OCI-LY3 (cell line): ENCODE measurements around the gene SSC5D.

Source experiments
- H2AFZ ChIP-seq: fragments of 200-600, 300-600 bp; shearing (Covaris generic); 2 replicates; pipeline ENCODE4 v1.6.0; 2014; ENCODE audit warnings: antibody characterized with exemption, low read depth, low read length
- H3K27ac ChIP-seq: fragments of 200-600, 300-600 bp; sonication (generic); 2 replicates; pipeline ENCODE4 v1.5.1; 2014; ENCODE audit warnings: mild to moderate bottlenecking, low read length, moderate library complexity, mixed read lengths
- H3K27me3 ChIP-seq: fragments of 200-600, 300-600 bp; sonication (generic); 2 replicates; pipeline ENCODE4 v1.6.1; 2014; ENCODE audit warnings: low read depth, low read length, mixed read lengths
- H3K36me3 ChIP-seq: fragments of 200-600, 300-600 bp; sonication (generic); replicated peaks from 2 replicates; pipeline ENCODE3; 2014; ENCODE audit warnings: low read depth, low read length, mixed read lengths
- H3K4me1 ChIP-seq: fragments of 300-600, 200-600 bp; sonication (generic); 2 replicates; pipeline ENCODE4 v1.6.1; 2014; ENCODE audit warnings: low read length, mixed read lengths
- H3K4me2 ChIP-seq: fragments of 200-600, 300-600 bp; sonication (generic); 2 replicates; pipeline ENCODE4 v1.6.1; 2014; ENCODE audit warnings: low read length, mixed read lengths
- H3K4me3 ChIP-seq: fragments of 300-600, 200-600 bp; sonication (generic); 2 replicates; pipeline ENCODE4 v1.5.1; 2014; ENCODE audit warnings: antibody characterized with exemption, mild to moderate bottlenecking, low read length, moderate library complexity
- H3K79me2 ChIP-seq: fragments of 300-600, 200-600 bp; shearing (Covaris generic); 2 replicates; pipeline ENCODE4 v1.6.1; 2014; ENCODE audit warnings: mild to moderate bottlenecking, low read length, mixed read lengths
- H3K9ac ChIP-seq: fragments of 300-600, 200-600 bp; shearing (Covaris generic); 2 replicates; pipeline ENCODE4 v1.6.0; 2014; ENCODE audit warnings: mild to moderate bottlenecking, low read length, moderate library complexity
- H3K9me3 ChIP-seq: fragments of 200-600, 300-600 bp; shearing (Covaris generic); 2 replicates; pipeline ENCODE4 v1.6.1; 2014; ENCODE audit warnings: low read length, mixed read lengths; ENCODE audit not compliant: insufficient read depth
- H4K20me1 ChIP-seq: fragments of 200-600, 300-600 bp; sonication (generic); 2 replicates; pipeline ENCODE4 v1.6.1; 2016; ENCODE audit warnings: low read length, mixed read lengths; ENCODE audit not compliant: insufficient read depth
- CTCF ChIP-seq: fragments of 200-600, 300-600 bp; sonication (generic); IDR thresholded peaks from 2 replicates; pipeline ENCODE4 v1.5.1; 2014; ENCODE audit warnings: antibody characterized with exemption, low read length, low read depth
- EZH2phosphoT487 ChIP-seq: fragments of 200-600 bp; shearing (Covaris generic); IDR thresholded peaks from 2 replicates; pipeline ENCODE4 v1.6.1; 2018; ENCODE audit warnings: antibody characterized with exemption, mixed run types, low read depth

The SSC5D gene

DNA sequence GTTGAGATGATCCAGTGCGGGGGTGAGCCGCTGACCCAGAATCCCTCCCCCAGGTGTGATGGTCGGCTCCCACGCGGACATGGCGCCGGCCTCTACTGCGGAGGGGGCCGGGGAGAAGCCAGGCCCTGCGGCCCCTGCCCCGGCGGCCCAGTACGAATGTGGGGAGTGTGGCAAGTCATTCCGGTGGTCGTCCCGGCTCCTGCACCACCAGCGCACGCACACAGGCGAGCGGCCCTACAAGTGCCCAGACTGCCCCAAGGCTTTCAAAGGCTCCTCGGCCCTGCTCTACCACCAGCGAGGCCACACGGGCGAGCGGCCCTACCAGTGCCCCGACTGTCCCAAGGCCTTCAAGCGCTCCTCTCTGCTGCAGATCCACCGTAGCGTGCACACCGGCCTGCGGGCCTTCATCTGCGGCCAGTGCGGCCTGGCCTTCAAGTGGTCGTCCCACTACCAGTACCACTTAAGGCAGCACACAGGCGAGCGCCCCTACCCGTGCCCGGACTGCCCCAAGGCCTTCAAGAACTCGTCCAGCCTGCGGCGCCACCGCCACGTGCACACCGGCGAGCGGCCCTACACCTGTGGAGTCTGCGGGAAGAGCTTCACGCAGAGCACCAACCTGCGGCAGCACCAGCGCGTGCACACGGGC is 7.0 kb upstream of the SSC5D start:
- no peak overlapping the region for H3K9ac ChIP-seq
- H3K4me2 ChIP-seq: no peak overlapping the region
- no peaks in the 10 kb centered on the region for H4K20me1 ChIP-seq
- H3K36me3 ChIP-seq: peaks cover 5% of the 10 kb centered on the region
- no peak overlapping the region for H3K4me3 ChIP-seq
- no peaks in the 10 kb centered on the region for H3K27me3 ChIP-seq
- H2AFZ ChIP-seq: no peak overlapping the region
- TF ChIP-seq EZH2phosphoT487 (no peak), CTCF (no peak)
- peaks cover 19% of the 10 kb centered on the region for H3K79me2 ChIP-seq
- no peak overlapping the region for H3K27ac ChIP-seq
- H3K4me1 ChIP-seq: peaks cover 17% of the 10 kb centered on the region
- H3K9me3 ChIP-seq: no peaks in the 10 kb centered on the region

GRCh38 chr19:55481794-55482155 is 6.5 kb upstream of the SSC5D start:
- no peaks in the 10 kb centered on the region for H3K27me3 ChIP-seq
- H3K9me3 ChIP-seq: no peaks in the 10 kb centered on the region
- H3K4me3 ChIP-seq: no peak overlapping the region
- no peak overlapping the region for H3K4me2 ChIP-seq
- H3K9ac ChIP-seq: no peak overlapping the region
- TF ChIP-seq EZH2phosphoT487 (no peak), CTCF (no peak)
- peaks cover 5% of the 10 kb centered on the region for H3K36me3 ChIP-seq
- no peak overlapping the region for H2AFZ ChIP-seq
- no peak overlapping the region for H3K27ac ChIP-seq
- peaks cover 19% of the 10 kb centered on the region for H3K79me2 ChIP-seq
- no peaks in the 10 kb centered on the region for H4K20me1 ChIP-seq
- H3K4me1 ChIP-seq: peaks cover 17% of the 10 kb centered on the region

DNA sequence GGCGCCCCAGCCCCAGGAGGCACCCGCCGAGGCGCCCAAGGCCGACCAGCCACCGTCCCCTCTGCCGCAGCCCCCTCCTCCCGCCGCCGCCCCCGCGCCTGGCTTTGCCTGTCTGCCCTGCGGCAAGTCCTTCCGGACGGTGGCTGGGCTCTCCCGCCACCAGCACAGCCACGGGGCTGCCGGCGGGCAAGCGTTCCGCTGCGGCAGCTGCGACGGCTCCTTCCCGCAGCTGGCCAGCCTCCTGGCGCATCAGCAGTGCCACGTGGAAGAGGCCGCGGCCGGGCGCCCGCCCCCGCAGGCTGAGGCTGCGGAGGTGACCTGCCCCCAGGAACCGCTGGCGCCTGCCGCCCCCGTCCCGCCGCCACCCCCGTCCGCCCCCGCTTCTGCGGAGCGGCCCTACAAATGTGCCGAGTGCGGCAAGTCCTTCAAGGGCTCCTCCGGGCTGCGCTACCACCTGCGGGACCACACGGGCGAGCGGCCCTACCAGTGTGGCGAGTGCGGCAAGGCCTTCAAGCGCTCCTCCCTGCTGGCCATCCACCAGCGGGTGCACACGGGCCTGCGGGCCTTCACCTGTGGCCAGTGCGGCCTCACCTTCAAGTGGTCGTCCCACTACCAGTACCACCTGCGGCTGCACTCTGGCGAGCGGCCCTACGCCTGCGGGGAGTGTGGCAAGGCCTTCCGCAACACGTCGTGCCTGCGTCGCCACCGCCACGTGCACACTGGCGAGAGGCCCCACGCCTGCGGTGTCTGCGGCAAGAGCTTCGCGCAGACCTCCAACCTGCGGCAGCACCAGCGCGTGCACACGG is 5.9 kb upstream of the SSC5D start:
- peaks cover 17% of the 10 kb centered on the region for H3K4me1 ChIP-seq
- no peaks in the 10 kb centered on the region for H3K9me3 ChIP-seq
- H3K4me3 ChIP-seq: no peak overlapping the region
- peaks cover 5% of the 10 kb centered on the region for H3K36me3 ChIP-seq
- H4K20me1 ChIP-seq: no peaks in the 10 kb centered on the region
- H3K9ac ChIP-seq: no peak overlapping the region
- H3K27me3 ChIP-seq: no peaks in the 10 kb centered on the region
- no peak overlapping the region for H3K27ac ChIP-seq
- TF ChIP-seq CTCF (no peak), EZH2phosphoT487 (no peak)
- no peak overlapping the region for H2AFZ ChIP-seq
- peaks cover 16% of the 10 kb centered on the region for H3K79me2 ChIP-seq
- H3K4me2 ChIP-seq: no peak overlapping the region

DNA sequence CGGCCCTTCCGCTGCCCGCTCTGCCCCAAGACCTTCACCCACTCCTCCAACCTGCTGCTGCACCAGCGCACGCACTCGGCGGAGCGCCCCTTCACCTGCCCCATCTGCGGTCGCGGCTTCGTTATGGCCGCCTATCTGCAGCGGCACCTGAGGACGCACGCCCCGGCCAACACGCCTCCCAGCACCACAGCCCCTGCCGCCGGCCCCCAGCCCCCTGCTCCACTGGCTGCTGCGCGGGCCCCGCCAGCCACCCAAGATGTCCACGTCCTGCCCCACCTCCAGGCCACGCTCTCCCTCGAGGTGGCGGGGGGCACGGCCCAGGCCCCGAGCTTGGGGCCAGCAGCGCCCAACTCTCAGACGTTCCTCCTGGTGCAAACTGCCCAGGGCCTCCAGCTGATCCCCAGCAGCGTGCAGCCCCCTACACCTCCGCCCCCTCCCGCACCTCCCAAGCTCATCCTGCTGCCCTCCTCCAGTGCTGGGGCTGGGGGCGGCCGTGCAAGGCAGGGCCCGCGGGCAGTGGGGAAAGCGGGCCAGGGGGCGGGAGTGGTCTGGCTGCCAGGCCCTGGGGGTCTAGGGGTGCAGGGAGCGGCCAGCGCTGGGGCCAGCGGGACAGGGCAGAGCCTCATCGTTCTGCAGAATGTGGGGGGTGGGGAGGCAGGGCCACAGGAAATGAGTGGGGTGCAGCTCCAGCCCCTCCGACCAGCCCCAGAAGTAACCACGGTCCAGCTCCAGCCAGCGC is 5.1 kb upstream of the SSC5D start:
- peaks cover 11% of the 10 kb centered on the region for H3K4me1 ChIP-seq

More for the DNA sequence above, 5.1 kb upstream of the SSC5D start:
- peaks cover 5% of the 10 kb centered on the region for H3K36me3 ChIP-seq
- no peaks in the 10 kb centered on the region for H3K27me3 ChIP-seq
- no peak overlapping the region for H3K27ac ChIP-seq
- no peak overlapping the region for H2AFZ ChIP-seq
- no peak overlapping the region for H3K4me3 ChIP-seq
- no peak overlapping the region for H3K4me2 ChIP-seq
- no peak overlapping the region for H3K9ac ChIP-seq
- TF ChIP-seq CTCF: no peak
- TF ChIP-seq EZH2phosphoT487: no peak
- H3K79me2 ChIP-seq: peaks cover 10% of the 10 kb centered on the region; the same call in 1 of the 2 replicates
- H3K9me3 ChIP-seq: no peaks in the 10 kb centered on the region
- H4K20me1 ChIP-seq: no peaks in the 10 kb centered on the region
